Measurements from ENCODE around the gene EPHA1.

GRCh38 chr7:143390773-143391317 is 17.8 kb downstream of the EPHA1 start:
- TF ChIP-seq CTCF (IDR thresholded peaks at IDR 0.05; ENCODE audit: low read depth, low read length, poor library complexity, severe bottlenecking) (no peak), EZH2phosphoT487 (IDR thresholded peaks at IDR 0.05; ENCODE audit: borderline replicate concordance, low read length) (no peak)
